MM.1S (cell line): ENCODE data around the gene HSPG2.

Experiments
- CTCF ChIP-seq: fragments of 300-600 bp; sonication (generic); IDR thresholded peaks from 2 replicates; pipeline ENCODE4 v1.5.1; 2016; ENCODE audit warnings: antibody characterized with exemption, low read length, mixed read lengths
- EZH2 ChIP-seq: fragments of 300-600 bp; sonication (generic); optimal IDR thresholded peaks from 2 replicates; pipeline ENCODE3; 2017; ENCODE audit warnings: low read depth, mild to moderate bottlenecking, antibody characterized with exemption, low read length, mixed read lengths
- EZH2phosphoT487 ChIP-seq: fragments of 300-600 bp; sonication (generic); IDR thresholded peaks from 2 replicates; pipeline ENCODE4 v1.6.1; 2018; ENCODE audit warnings: antibody characterized with exemption, low read length

DNA sequence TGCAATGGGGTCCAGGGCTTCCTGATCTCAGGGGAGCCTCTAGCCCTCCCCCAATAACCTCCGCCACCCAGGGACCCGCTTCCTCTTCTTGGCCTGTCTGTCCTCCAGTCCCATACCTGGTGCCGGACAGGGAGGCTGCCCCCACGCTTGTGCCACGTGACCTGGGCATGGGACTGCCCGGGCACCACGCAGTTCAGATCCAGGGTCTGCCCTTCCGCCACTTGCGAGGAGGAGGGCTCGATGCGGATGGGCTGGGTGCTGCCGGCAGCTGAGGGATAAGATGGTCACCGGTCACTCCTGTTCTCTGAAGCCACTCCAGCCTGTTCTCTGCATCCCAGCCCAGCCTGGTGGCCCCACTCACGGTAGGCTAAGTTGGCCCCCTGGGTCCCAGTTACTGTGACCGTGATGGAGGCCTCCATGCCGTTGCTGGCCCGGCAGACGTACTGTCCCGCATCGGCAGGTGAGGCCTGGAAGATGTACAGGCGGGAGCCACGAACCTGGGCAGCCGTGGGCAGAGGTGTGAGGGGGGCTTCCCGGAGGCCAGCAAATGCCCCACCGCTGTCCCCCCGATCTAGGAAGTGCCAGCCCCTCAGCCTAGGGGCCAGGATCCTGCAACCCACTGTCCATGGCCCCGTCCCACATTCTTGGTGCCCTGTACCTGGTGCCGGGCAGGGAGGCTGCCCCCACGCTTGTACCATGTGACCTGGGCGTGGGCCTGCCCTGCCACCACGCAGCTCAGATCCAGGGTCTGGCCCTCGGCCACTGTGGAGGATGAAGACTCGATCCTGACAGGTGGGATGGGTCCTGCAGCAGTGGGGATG, 85.5 kb downstream of the HSPG2 start:
- TF ChIP-seq CTCF: no peak
- TF ChIP-seq EZH2: no peak
- TF ChIP-seq EZH2phosphoT487: no peak
